Neural progenitor cell (in vitro differentiated cells): Measurements from ENCODE around the gene KCTD18. TPM values are rescaled to one million over a fixed set of nuclear protein-coding genes. Genes with fewer than 3 reads are reported as not detected.

Experiments used
- DNase-seq: peaks from one replicate; pipeline ENCODE4 v3.0.0-alpha.2; 2016; ENCODE audit warnings: low spot score
- H2AFZ ChIP-seq: fragments of 200-600 bp; sonication (generic); replicated peaks from 2 replicates; pipeline ENCODE4 v1.6.1; 2016; ENCODE audit warnings: antibody characterized with exemption
- H3F3A ChIP-seq: fragments of 200-600 bp; sonication (generic); 2 replicates; pipeline ENCODE4 v1.6.1; 2016; ENCODE audit warnings: antibody characterized with exemption, low read depth
- H3K27ac ChIP-seq: fragments of 200-600 bp; sonication (generic); 2 replicates; pipeline ENCODE4 v1.5.1; 2016; ENCODE audit warnings: mild to moderate bottlenecking
- H3K27me3 ChIP-seq: fragments of 200-600 bp; sonication (generic); 2 replicates; pipeline ENCODE4 v1.6.1; 2016; ENCODE audit warnings: mild to moderate bottlenecking, moderate library complexity
- H3K36me3 ChIP-seq: fragments of 200-600 bp; sonication (generic); 2 replicates; pipeline ENCODE4 v1.5.1; 2016
- H3K4me1 ChIP-seq: fragments of 200-600 bp; sonication (generic); 2 replicates; pipeline ENCODE4 v1.6.1; 2016; ENCODE audit warnings: mixed run types
- H3K4me2 ChIP-seq: fragments of 200-600 bp; sonication (generic); 2 replicates; pipeline ENCODE4 v1.6.1; 2016
- H3K4me3 ChIP-seq: fragments of 200-600 bp; sonication (generic); 2 replicates; pipeline ENCODE4 v1.5.1; 2016
- H3K79me2 ChIP-seq: fragments of 200-600 bp; sonication (generic); 2 replicates; pipeline ENCODE4 v1.6.1; 2016; ENCODE audit warnings: low read depth
- H3K9ac ChIP-seq: fragments of 200-600 bp; sonication (generic); 2 replicates; pipeline ENCODE4 v1.6.1; 2016
- H3K9me3 ChIP-seq: fragments of 200-600 bp; sonication (generic); 2 replicates; pipeline ENCODE4 v1.5.1; 2016; ENCODE audit warnings: low read depth
- H4K20me1 ChIP-seq: fragments of 200-600 bp; sonication (generic); 2 replicates; pipeline ENCODE4 v1.6.1; 2016; ENCODE audit warnings: low read depth
- H3K27ac Mint-ChIP-seq: 3 replicates; pipeline ENCODE4 v1.8.0; 2021; ENCODE audit warnings: mixed read lengths
- H3K27me3 Mint-ChIP-seq: 2 replicates; pipeline ENCODE4 v1.8.0; 2022; ENCODE audit warnings: low read depth, mild to moderate bottlenecking, inconsistent platforms, moderate library complexity, mixed read lengths; ENCODE audit not compliant: insufficient read depth
- H3K36me3 Mint-ChIP-seq: 3 replicates; pipeline ENCODE4 v1.8.0; 2021; ENCODE audit warnings: mixed read lengths
- H3K4me1 Mint-ChIP-seq: 3 replicates; pipeline ENCODE4 v1.8.0; 2021; ENCODE audit warnings: mixed read lengths
- H3K4me3 Mint-ChIP-seq: 3 replicates; pipeline ENCODE4 v1.8.0; 2021; ENCODE audit warnings: mild to moderate bottlenecking, moderate library complexity, mixed read lengths
- H3K9me3 Mint-ChIP-seq: 3 replicates; pipeline ENCODE4 v1.8.0; 2020; ENCODE audit warnings: mixed read lengths
- EZH2 ChIP-seq: fragments of 200-600 bp; sonication (generic); IDR thresholded peaks from 2 replicates; pipeline ENCODE4 v1.6.1; 2017; ENCODE audit warnings: antibody characterized with exemption, mild to moderate bottlenecking, moderate library complexity
- EZH2phosphoT487 ChIP-seq: fragments of 200-600 bp; sonication (generic); IDR thresholded peaks from 2 replicates; pipeline ENCODE4 v1.6.1; 2017; ENCODE audit warnings: antibody characterized with exemption
- total RNA-seq: library from RNA; depleted of rRNA; stranded (reverse); fragments of >200 nt; gene quantifications from 2 replicates; pipeline ENCODE4 v1.2.3, GENCODE V29; 2015; ENCODE audit warnings: low replicate concordance
- TF ChIP-seq, protein P1 (sequence below): fragments of 200-600 bp; sonication (generic); IDR thresholded peaks from 2 replicates; pipeline ENCODE4 v1.5.1; 2017; ENCODE audit warnings: antibody characterized with exemption, mild to moderate bottlenecking

Gene KCTD18
- total RNA-seq, 1 donor from 2014 or later = 15.0 TPM

DNA sequence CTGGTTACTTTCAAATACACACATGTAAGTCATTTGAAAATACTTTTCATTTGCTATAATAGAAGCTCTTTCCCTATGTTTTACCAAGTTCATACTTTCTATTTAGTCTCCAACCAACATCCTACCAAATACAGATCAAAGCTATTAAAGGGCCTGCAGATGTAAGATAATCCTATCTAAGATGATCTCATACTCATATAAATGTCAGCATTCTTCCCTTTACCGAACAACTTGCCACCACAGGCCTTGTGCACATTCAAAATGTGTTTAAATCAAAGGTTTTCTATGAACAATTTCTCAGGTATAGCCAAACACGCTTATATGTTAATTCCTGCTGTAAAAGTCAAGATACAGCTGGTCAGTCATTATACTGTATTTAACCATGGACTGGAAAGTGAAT, 23.3 kb downstream of the KCTD18 start:
- no peaks in the 10 kb centered on the region for H3K79me2 ChIP-seq
- H3F3A ChIP-seq = no peaks in the 10 kb centered on the region
- Mint-ChIP-seq H3K4me1 (peaks cover 13% of the 10 kb centered on the region), H3K4me3 (no peak overlapping the region), H3K9me3 (no peaks in the 10 kb centered on the region), H3K36me3 (peaks cover 16% of the 10 kb centered on the region), H3K27ac (no peak overlapping the region), H3K27me3 (peaks cover 6% of the 10 kb centered on the region)
- no peaks in the 10 kb centered on the region for H3K36me3 ChIP-seq
- no peak overlapping the region for H3K4me3 ChIP-seq
- H3K9me3 ChIP-seq = no peaks in the 10 kb centered on the region
- no peaks in the 10 kb centered on the region for H3K4me1 ChIP-seq
- H3K9ac ChIP-seq = no peak overlapping the region
- no peaks in the 10 kb centered on the region for H3K27me3 ChIP-seq
- H3K4me2 ChIP-seq = no peak overlapping the region
- H2AFZ ChIP-seq = no peak overlapping the region
- no peak overlapping the region for H3K27ac ChIP-seq
- TF ChIP-seq EZH2 = no peak
- TF ChIP-seq, protein P1, sequence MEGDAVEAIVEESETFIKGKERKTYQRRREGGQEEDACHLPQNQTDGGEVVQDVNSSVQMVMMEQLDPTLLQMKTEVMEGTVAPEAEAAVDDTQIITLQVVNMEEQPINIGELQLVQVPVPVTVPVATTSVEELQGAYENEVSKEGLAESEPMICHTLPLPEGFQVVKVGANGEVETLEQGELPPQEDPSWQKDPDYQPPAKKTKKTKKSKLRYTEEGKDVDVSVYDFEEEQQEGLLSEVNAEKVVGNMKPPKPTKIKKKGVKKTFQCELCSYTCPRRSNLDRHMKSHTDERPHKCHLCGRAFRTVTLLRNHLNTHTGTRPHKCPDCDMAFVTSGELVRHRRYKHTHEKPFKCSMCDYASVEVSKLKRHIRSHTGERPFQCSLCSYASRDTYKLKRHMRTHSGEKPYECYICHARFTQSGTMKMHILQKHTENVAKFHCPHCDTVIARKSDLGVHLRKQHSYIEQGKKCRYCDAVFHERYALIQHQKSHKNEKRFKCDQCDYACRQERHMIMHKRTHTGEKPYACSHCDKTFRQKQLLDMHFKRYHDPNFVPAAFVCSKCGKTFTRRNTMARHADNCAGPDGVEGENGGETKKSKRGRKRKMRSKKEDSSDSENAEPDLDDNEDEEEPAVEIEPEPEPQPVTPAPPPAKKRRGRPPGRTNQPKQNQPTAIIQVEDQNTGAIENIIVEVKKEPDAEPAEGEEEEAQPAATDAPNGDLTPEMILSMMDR = no peak
- DNase-seq = no peak
- no peaks in the 10 kb centered on the region for H4K20me1 ChIP-seq

GRCh38 chr2:200484934-200485333, 24.9 kb downstream of the KCTD18 start:
- H3K4me1 Mint-ChIP-seq = peaks cover 25% of the 10 kb centered on the region
- DNase-seq = no peak
- no peaks in the 10 kb centered on the region for H3K9me3 Mint-ChIP-seq
- TF ChIP-seq, protein P1 = no peak
- TF ChIP-seq EZH2phosphoT487 (no peak), EZH2 (no peak)
- H3K36me3 ChIP-seq = no peaks in the 10 kb centered on the region
- H3K9me3 ChIP-seq = no peaks in the 10 kb centered on the region
- peaks cover 5% of the 10 kb centered on the region for H3K36me3 Mint-ChIP-seq
- no peak overlapping the region for H3K4me3 Mint-ChIP-seq
- no peaks in the 10 kb centered on the region for H4K20me1 ChIP-seq
- H3K79me2 ChIP-seq = no peaks in the 10 kb centered on the region
- H3K9ac ChIP-seq = no peak overlapping the region
- H3K4me2 ChIP-seq = no peak overlapping the region
- no peak overlapping the region for H3K4me3 ChIP-seq
- H3K4me1 ChIP-seq = peaks cover 6% of the 10 kb centered on the region
- H3F3A ChIP-seq = no peaks in the 10 kb centered on the region
- no peak overlapping the region for H3K27ac ChIP-seq
- H3K27me3 ChIP-seq = no peaks in the 10 kb centered on the region
- H3K27me3 Mint-ChIP-seq = peaks cover 6% of the 10 kb centered on the region
- peak overlapping the region; percentile 37 for H3K27ac Mint-ChIP-seq
- H2AFZ ChIP-seq = no peak overlapping the region

GRCh38 chr2:200483729-200484198, 26.1 kb downstream of the KCTD18 start:
- H3K27me3 ChIP-seq = no peaks in the 10 kb centered on the region
- Mint-ChIP-seq H3K27ac (no peak overlapping the region), H3K4me1 (peaks cover 25% of the 10 kb centered on the region), H3K9me3 (no peaks in the 10 kb centered on the region), H3K27me3 (peaks cover 6% of the 10 kb centered on the region), H3K4me3 (no peak overlapping the region), H3K36me3 (peaks cover 2% of the 10 kb centered on the region)
- DNase-seq = peak; percentile 78
- no peaks in the 10 kb centered on the region for H3K9me3 ChIP-seq
- H3K27ac ChIP-seq = no peak overlapping the region
- no peaks in the 10 kb centered on the region for H3K79me2 ChIP-seq
- H4K20me1 ChIP-seq = no peaks in the 10 kb centered on the region
- no peak overlapping the region for H3K9ac ChIP-seq
- H3K4me1 ChIP-seq = peaks cover 6% of the 10 kb centered on the region
- TF ChIP-seq, protein P1 = peak; percentile 76
- no peak for TF ChIP-seq EZH2phosphoT487
- no peak for TF ChIP-seq EZH2
- H3K4me2 ChIP-seq = no peak overlapping the region
- H3K4me3 ChIP-seq = no peak overlapping the region
- H3F3A ChIP-seq = no peaks in the 10 kb centered on the region
- peak overlapping the region; percentile 56 for H2AFZ ChIP-seq
- H3K36me3 ChIP-seq = no peaks in the 10 kb centered on the region
